ENCODE data around the gene IQGAP1. TPM values are rescaled to one million over a fixed set of nuclear protein-coding genes. Genes with fewer than 3 reads are reported as not detected.

IQGAP1 gene
- total RNA-seq, 1 donor from 2014 or later, result 61.1 TPM

GRCh38 chr15:90419738-90420406 is 31.8 kb downstream of the IQGAP1 start:
- no peak for TF ChIP-seq CTCF (IDR thresholded peaks at IDR 0.05; ENCODE audit: partially characterized antibody, unreplicated experiment)
- no peak for DNase-seq
- H3K27ac Mint-ChIP-seq (ENCODE audit: unreplicated experiment), result no peak overlapping the region

GRCh38 chr15:90420451-90420850 is 32.4 kb downstream of the IQGAP1 start:
- Mint-ChIP-seq H3K9me3 (ENCODE audit: unreplicated experiment) (peaks cover 2% of the 10 kb centered on the region), H3K4me3 (ENCODE audit: unreplicated experiment) (no peak overlapping the region), H3K36me3 (ENCODE audit: unreplicated experiment) (no peaks in the 10 kb centered on the region), H3K27me3 (ENCODE audit: unreplicated experiment) (peaks cover 2% of the 10 kb centered on the region), H3K4me1 (ENCODE audit: low read depth, unreplicated experiment) (peaks cover 7% of the 10 kb centered on the region), H3K27ac (ENCODE audit: unreplicated experiment) (no peak overlapping the region)
- no peak for DNase-seq
- no peak for TF ChIP-seq CTCF (IDR thresholded peaks at IDR 0.05; ENCODE audit: partially characterized antibody, unreplicated experiment)

More at GRCh38 chr15:90419738-90420406, 31.8 kb downstream of the IQGAP1 start:
- Mint-ChIP-seq H3K4me3 (ENCODE audit: unreplicated experiment) (no peak overlapping the region), H3K4me1 (ENCODE audit: low read depth, unreplicated experiment) (peaks cover 6% of the 10 kb centered on the region), H3K36me3 (ENCODE audit: unreplicated experiment) (no peaks in the 10 kb centered on the region), H3K9me3 (ENCODE audit: unreplicated experiment) (peaks cover 2% of the 10 kb centered on the region), H3K27me3 (ENCODE audit: unreplicated experiment) (peaks cover 2% of the 10 kb centered on the region)

GRCh38 chr15:90421527-90421926 is 33.5 kb downstream of the IQGAP1 start:
- H3K27me3 Mint-ChIP-seq (ENCODE audit: unreplicated experiment), result peaks cover 2% of the 10 kb centered on the region
- no peak overlapping the region for H3K4me3 Mint-ChIP-seq (ENCODE audit: unreplicated experiment)
- peaks cover 2% of the 10 kb centered on the region for H3K9me3 Mint-ChIP-seq (ENCODE audit: unreplicated experiment)
- no peaks in the 10 kb centered on the region for H3K36me3 Mint-ChIP-seq (ENCODE audit: unreplicated experiment)
- DNase-seq, result no peak
- TF ChIP-seq CTCF (IDR thresholded peaks at IDR 0.05; ENCODE audit: partially characterized antibody, unreplicated experiment), result no peak
- H3K4me1 Mint-ChIP-seq (ENCODE audit: low read depth, unreplicated experiment), result peaks cover 10% of the 10 kb centered on the region
- no peak overlapping the region for H3K27ac Mint-ChIP-seq (ENCODE audit: unreplicated experiment)

- H3K9me3 Mint-ChIP-seq (ENCODE audit: unreplicated experiment), result peaks cover 2% of the 10 kb centered on the region
- no peak overlapping the region for H3K27ac Mint-ChIP-seq (ENCODE audit: unreplicated experiment)
- no peak overlapping the region for H3K4me3 Mint-ChIP-seq (ENCODE audit: unreplicated experiment)
- H3K4me1 Mint-ChIP-seq (ENCODE audit: low read depth, unreplicated experiment), result peaks cover 10% of the 10 kb centered on the region
- no peaks in the 10 kb centered on the region for H3K36me3 Mint-ChIP-seq (ENCODE audit: unreplicated experiment)
- peaks cover 2% of the 10 kb centered on the region for H3K27me3 Mint-ChIP-seq (ENCODE audit: unreplicated experiment)
- TF ChIP-seq CTCF (IDR thresholded peaks at IDR 0.05; ENCODE audit: partially characterized antibody, unreplicated experiment), result no peak
- DNase-seq, result no peak
Measured at GRCh38 chr15:90422043-90422442, 34.0 kb downstream of the IQGAP1 start.

GRCh38 chr15:90422936-90423335 is 34.9 kb downstream of the IQGAP1 start:
- TF ChIP-seq CTCF (IDR thresholded peaks at IDR 0.05; ENCODE audit: partially characterized antibody, unreplicated experiment), result no peak
- Mint-ChIP-seq H3K4me1 (ENCODE audit: low read depth, unreplicated experiment) (peaks cover 10% of the 10 kb centered on the region), H3K4me3 (ENCODE audit: unreplicated experiment) (no peak overlapping the region), H3K27me3 (ENCODE audit: unreplicated experiment) (peaks cover 2% of the 10 kb centered on the region), H3K27ac (ENCODE audit: unreplicated experiment) (no peak overlapping the region), H3K9me3 (ENCODE audit: unreplicated experiment) (no peaks in the 10 kb centered on the region), H3K36me3 (ENCODE audit: unreplicated experiment) (no peaks in the 10 kb centered on the region)
- no peak for DNase-seq

Measured in glutamatergic neuron (in vitro differentiated cells).